K562 (cell line): ENCODE data around the gene ZNF516. TPM values are rescaled to one million over a fixed set of nuclear protein-coding genes. Genes with fewer than 3 reads are reported as not detected.

ENCODE experiments used
- ATAC-seq: fragments of 200-7000 bp; cut with Tn5 transposase; 3 replicates; pipeline ENCODE4 v1.9.1; 2020; ENCODE audit warnings: moderate library complexity
- BruUV-seq: library from RNA; stranded (reverse); fragments of 400-500 nt; replicated peaks from 2 replicates; lab custom pipeline; 2021; lab: Mats Ljungman, UMichigan
- CTCF ChIA-PET: fragments of 300-600 bp; formaldehyde crosslinking; extraction: SDS; loops from one replicate; lab custom pipeline; 2021; ENCODE audit warnings: low intra/inter-chr PET ratio; lab: Yijun Ruan, JAX
- POLR2A ChIA-PET: fragments of 300-600, 350-650 bp; sonication (Branson Sonifier 250); formaldehyde crosslinking; extraction: SDS; loops from one replicate; lab custom pipeline; 2021; ENCODE audit warnings: antibody characterized with exemption, inconsistent platforms; lab: Yijun Ruan, JAX
- DNase-seq, 4 experiments: peaks; one replicate each; pipeline versions ENCODE4 v3.0.0 to v3.0.0-alpha.2; 2011 to 2018; ENCODE audit warnings: low spot score in 3 of 4, mixed read lengths in 3 of 4; ENCODE audit errors: extremely low read depth in 1 of 4
- FAIRE-seq: peaks from 2 replicates; lab custom pipeline; 2011; peaks lifted over from hg19 to GRCh38; lab: Jason Lieb, UNC
- H2AFZ ChIP-seq: 2 replicates; pipeline ENCODE4 v1.6.0; 2011; ENCODE audit warnings: low read depth, low read length, control low read depth, inconsistent platforms
- H3K27ac ChIP-seq: fragments of 200-600 bp; 3 replicates; pipeline ENCODE4 v1.8.0; 2011; ENCODE audit warnings: low read depth, mild to moderate bottlenecking, control low read depth, inconsistent platforms, low read length, moderate library complexity, mixed read lengths; ENCODE audit errors: extremely low read depth
- H3K27me3 ChIP-seq, 2 experiments: fragments of 300-600 bp in 1 of 2; 2 replicates in 1 of 2; 3 replicates in 1 of 2; pipeline versions ENCODE4 v1.6.0 to v1.8.0; 2011; ENCODE audit warnings: inconsistent platforms in 2 of 2, low read length in 2 of 2, mild to moderate bottlenecking in 1 of 2, mixed read lengths in 1 of 2, moderate library complexity in 1 of 2; ENCODE audit not compliant: control insufficient read depth in 2 of 2, insufficient read depth in 2 of 2
- H3K36me3 ChIP-seq: fragments of 300-600 bp; 3 replicates; pipeline ENCODE4 v1.8.0; 2011; ENCODE audit warnings: mild to moderate bottlenecking, low read length, inconsistent platforms; ENCODE audit not compliant: control insufficient read depth, insufficient read depth
- H3K4me1 ChIP-seq, 2 experiments: fragments of 200-600 bp in 1 of 2; replicated peaks in 1 of 2; 2 replicates in 1 of 2; 3 replicates in 1 of 2; pipeline versions ENCODE4 v1.5.1 to v1.8.0; 2011; ENCODE audit warnings: inconsistent platforms in 2 of 2, low read length in 2 of 2, mild to moderate bottlenecking in 1 of 2, mixed read lengths in 1 of 2, moderate library complexity in 1 of 2; ENCODE audit not compliant: control insufficient read depth in 2 of 2, insufficient read depth in 2 of 2
- H3K4me2 ChIP-seq: 2 replicates; pipeline ENCODE4 v1.6.1; 2011; ENCODE audit warnings: low read length, control low read depth, inconsistent platforms, mixed read lengths; ENCODE audit not compliant: insufficient read depth
- H3K4me3 ChIP-seq: fragments of 200-600 bp; sonication (generic), shearing (Covaris generic); 2 replicates; pipeline ENCODE4 v1.5.1; 2016; ENCODE audit warnings: control low read depth, inconsistent platforms
- H3K79me2 ChIP-seq: fragments of 200-600 bp; 3 replicates; pipeline ENCODE4 v1.8.0; 2011; ENCODE audit warnings: low read length, inconsistent platforms; ENCODE audit not compliant: control insufficient read depth, insufficient read depth
- H3K9ac ChIP-seq, 2 experiments: 2 replicates each; pipeline versions ENCODE4 v1.6.0 to v1.6.1; 2011; ENCODE audit warnings: low read depth in 2 of 2, low read length in 2 of 2, control low read depth in 1 of 2, inconsistent platforms in 1 of 2, mild to moderate bottlenecking in 1 of 2, mixed read lengths in 1 of 2; ENCODE audit not compliant: insufficient read depth in 1 of 2
- H3K9me1 ChIP-seq: one replicate; pipeline ENCODE4 v1.6.0; 2011; ENCODE audit warnings: inconsistent platforms, mild to moderate bottlenecking, low read length, moderate library complexity; ENCODE audit not compliant: control insufficient read depth, insufficient read depth
- H3K9me3 ChIP-seq: replicated peaks from 2 replicates; pipeline ENCODE4 v1.5.1; 2011; ENCODE audit warnings: low read depth, low read length, inconsistent platforms; ENCODE audit not compliant: control insufficient read depth, insufficient read depth
- H4K20me1 ChIP-seq: replicated peaks from 2 replicates; pipeline ENCODE4 v1.6.1; 2011; ENCODE audit warnings: low read length, inconsistent platforms, mixed read lengths; ENCODE audit not compliant: control insufficient read depth, insufficient read depth
- CTCF ChIP-seq, 3 experiments: IDR thresholded peaks in 2 of 3; conservative IDR thresholded peaks in 1 of 3; 2 replicates each; pipeline ENCODE4 v1.5.1; 2011 to 2012; ENCODE audit warnings: low read length in 3 of 3, mild to moderate bottlenecking in 3 of 3, control low read depth in 2 of 3, improper control_type of control experiment in 1 of 3, inconsistent platforms in 1 of 3, low read depth in 1 of 3, mixed read lengths in 1 of 3, moderate library complexity in 1 of 3; ENCODE audit not compliant: insufficient read depth in 2 of 3
- E4F1 ChIP-seq: fragments of 250-450 bp; sonication (Bioruptor Pico); IDR thresholded peaks from 2 replicates; pipeline ENCODE4 v1.5.0; 2021; ENCODE audit warnings: mild to moderate bottlenecking, borderline replicate concordance
- HDAC2 ChIP-seq: fragments of 450-650 bp; IDR thresholded peaks from 2 replicates; pipeline ENCODE4 v1.6.1; 2016; ENCODE audit warnings: mild to moderate bottlenecking
- ID3 ChIP-seq, 2 experiments: fragments of 250-450 bp in 1 of 2; fragments of 450-650 bp in 1 of 2; sonication (Bioruptor Pico) in 1 of 2; IDR thresholded peaks; 2 replicates each; pipeline versions ENCODE4 v1.6.1 to v1.8.0; 2016 to 2021; ENCODE audit warnings: mild to moderate bottlenecking in 2 of 2, moderate library complexity in 2 of 2, missing compliant biosample characterization in 1 of 2, missing genetic modification characterization in 1 of 2
- JUND ChIP-seq, 2 experiments: IDR thresholded peaks; 2 replicates in 1 of 2; 3 replicates in 1 of 2; pipeline ENCODE4 v1.6.1; 2011; ENCODE audit warnings: borderline replicate concordance in 2 of 2, low read depth in 2 of 2, low read length in 2 of 2, improper control_type of control experiment in 1 of 2, missing biosample characterization in 1 of 2, missing genetic modification characterization in 1 of 2, missing genetic modification reagents in 1 of 2
- MAFK ChIP-seq: IDR thresholded peaks from 2 replicates; pipeline ENCODE4 v1.6.1; 2011; ENCODE audit warnings: low read length, improper control_type of control experiment
- NUFIP1 ChIP-seq: fragments of 450-650 bp; IDR thresholded peaks from 2 replicates; pipeline ENCODE4 v1.6.1; 2018; ENCODE audit not compliant: partially characterized antibody
- RBFOX2 ChIP-seq: fragments of 200-400 bp; formaldehyde crosslinking; IDR thresholded peaks from 2 replicates; pipeline ENCODE4 v1.6.1; 2017; ENCODE audit warnings: low read depth, mild to moderate bottlenecking, low read length, moderate library complexity
- ZBTB11 ChIP-seq, 3 experiments: fragments of 200-800 bp in 1 of 3; fragments of 250-450 bp in 1 of 3; fragments of 450-650 bp in 1 of 3; sonication (Bioruptor Pico) in 1 of 3; sonication (Bioruptor generic) in 1 of 3; formaldehyde crosslinking in 1 of 3; IDR thresholded peaks; 2 replicates each; pipeline versions ENCODE4 v1.6.1 to v1.8.0; 2016 to 2022; ENCODE audit warnings: mild to moderate bottlenecking in 2 of 3, missing genetic modification characterization in 2 of 3, missing compliant biosample characterization in 1 of 3, moderate library complexity in 1 of 3
- ZNF197 ChIP-seq: fragments of 200-800 bp; sonication (Bioruptor generic); IDR thresholded peaks from 2 replicates; pipeline ENCODE4 v1.6.1; 2016; ENCODE audit warnings: low read depth, missing genetic modification characterization, missing compliant biosample characterization
- ZNF263 ChIP-seq: sonication (generic); formaldehyde crosslinking; IDR thresholded peaks from 2 replicates; pipeline ENCODE4 v1.8.0; 2022; ENCODE audit warnings: mild to moderate bottlenecking, missing genetic modification reagents, borderline replicate concordance
- ZNF668 ChIP-seq: fragments of 250-450 bp; sonication (Bioruptor Pico); IDR thresholded peaks from 2 replicates; pipeline ENCODE4 v1.8.0; 2022; ENCODE audit warnings: mild to moderate bottlenecking, inconsistent platforms
- WGBS: fragments of 100-300 bp; shearing (Covaris generic); methylation state at CpG from one replicate; pipeline ENCODE4 v1.1.6; 2016; ENCODE audit warnings: low coverage, mixed read lengths; ENCODE audit not compliant: insufficient coverage; ENCODE audit errors: missing lambda C conversion rate; 5-methylcytosine and 5-hydroxymethylcytosine counted together
- in situ Hi-C: fragments of 300-500 bp; cut with MboI; formaldehyde crosslinking; loops from 4 replicates; pipeline ENCODE4 v1.15.0; 2018; ENCODE audit warnings: inconsistent platforms, mixed read lengths
- intact Hi-C: fragments of 100-400 bp; cut with micrococcal nuclease; formaldehyde crosslinking; loops from 2 replicates; pipeline ENCODE4 v1.14.2; 2022
- polyA plus RNA-seq, 8 experiments: library from polyadenylated mRNA; depleted of rRNA in 4 of 8; stranded (reverse) in 5 of 8; unstranded in 3 of 8; fragments of >200 nt; fragmentation: Nextera tagmentation in 2 of 8; fragmentation: Illumina TruSeq in 1 of 8; extraction: Ambion mirVana in 2 of 8; extraction: Trizol in 1 of 8; gene quantifications; 2 replicates each; pipeline versions ENCODE4 v1.2.1 to v1.2.3, GENCODE V29; 2011 to 2014; ENCODE audit warnings: inconsistent platforms in 1 of 8, missing spikeins in 1 of 8
- total RNA-seq, 7 experiments: library from RNA; depleted of rRNA in 6 of 7; stranded (reverse); fragments of >200 nt in 6 of 7; fragmentation: Illumina TruSeq in 2 of 7; extraction: Trizol in 2 of 7; gene quantifications; 2 replicates each; pipeline versions ENCODE4 v1.2.1 to v1.2.3, GENCODE V29; 2011 to 2021; ENCODE audit warnings: low replicate concordance in 1 of 7

The ZNF516 gene
- total and polyA plus RNA-seq, 9 of the 15 experiments (the other 6 are each of a cell fraction or from before 2014, with no cell fraction given) = 0.04 to 0.20 (median 0.08) TPM; not detected in 3

- DNase-seq = no peak
- ATAC-seq = no peak
- ChIA-PET POLR2A (interaction anchor here (0.6 kb wide), 1 partner anchor 10 kb away, joined by 4 read pairs; no protein-coding TSS in a partner anchor), CTCF (no interaction called here)
- H3K9me3 ChIP-seq = no peaks in the 10 kb centered on the region
- H3K36me3 ChIP-seq = no peaks in the 10 kb centered on the region
- in situ Hi-C loops = no loop called here
- no peaks in the 10 kb centered on the region for H3K9me1 ChIP-seq
- peaks cover 9 to 23% of the 10 kb centered on the region in 2 experiments; a peak in 4 of 5 replicates for H3K27me3 ChIP-seq
- H3K4me3 ChIP-seq = no peak overlapping the region
- H3K4me2 ChIP-seq = no peak overlapping the region
- no peak overlapping the region for H3K27ac ChIP-seq
- no peaks in the 10 kb centered on the region for H3K4me1 ChIP-seq
- no peak for FAIRE-seq
- H4K20me1 ChIP-seq = no peaks in the 10 kb centered on the region
- intact Hi-C loops = no loop called here
- no peak overlapping the region for H2AFZ ChIP-seq
- no TSS peak for BruUV-seq
- 11% methylated on average over 10 of the region's 10 CpGs for WGBS
- no peak overlapping the region for H3K9ac ChIP-seq
- no peaks in the 10 kb centered on the region for H3K79me2 ChIP-seq
- TF ChIP-seq JUND (IDR thresholded peaks at IDR 0.05; ENCODE audit: borderline replicate concordance, low read depth, low read length) = no peak
- no peak for TF ChIP-seq JUND (tag; IDR thresholded peaks at IDR 0.05; ENCODE audit: borderline replicate concordance, low read depth, low read length)
- no peak for TF ChIP-seq ZNF668 (CRISPR knock-in tag)
- no peak for TF ChIP-seq CTCF (IDR thresholded peaks at IDR 0.05 in 2 of 3, conservative IDR thresholded peaks at IDR 0.05 in 1 of 3; ENCODE audit: insufficient read depth in 2 of 3, low read depth in 1 of 3, low read length in 3 of 3)
- TF ChIP-seq ZNF263 = no peak
- no peak for TF ChIP-seq MAFK
- no peak for TF ChIP-seq NUFIP1
- no peak for TF ChIP-seq ZBTB11 (CRISPR knock-in tag; IDR thresholded peaks at IDR 0.05)
- TF ChIP-seq RBFOX2 = no peak
- TF ChIP-seq ID3 (CRISPR knock-in tag; IDR thresholded peaks at IDR 0.05) = no peak
- TF ChIP-seq ID3 (tag; IDR thresholded peaks at IDR 0.05) = no peak
- no peak for TF ChIP-seq ZNF197 (CRISPR knock-in tag)
- no peak for TF ChIP-seq HDAC2
- TF ChIP-seq E4F1 (CRISPR knock-in tag) = no peak
Observed at GRCh38 chr18:76483780-76484179, 11.3 kb downstream of the ZNF516 start.
